ENCODE measurements around the gene ZFAND2A.
"Not testable (repeated sequence)": the region's sequence is repeated elsewhere in the genome, so short reads cannot be mapped to it uniquely, and the experiment has no call there.

Gene ZFAND2A

DNA sequence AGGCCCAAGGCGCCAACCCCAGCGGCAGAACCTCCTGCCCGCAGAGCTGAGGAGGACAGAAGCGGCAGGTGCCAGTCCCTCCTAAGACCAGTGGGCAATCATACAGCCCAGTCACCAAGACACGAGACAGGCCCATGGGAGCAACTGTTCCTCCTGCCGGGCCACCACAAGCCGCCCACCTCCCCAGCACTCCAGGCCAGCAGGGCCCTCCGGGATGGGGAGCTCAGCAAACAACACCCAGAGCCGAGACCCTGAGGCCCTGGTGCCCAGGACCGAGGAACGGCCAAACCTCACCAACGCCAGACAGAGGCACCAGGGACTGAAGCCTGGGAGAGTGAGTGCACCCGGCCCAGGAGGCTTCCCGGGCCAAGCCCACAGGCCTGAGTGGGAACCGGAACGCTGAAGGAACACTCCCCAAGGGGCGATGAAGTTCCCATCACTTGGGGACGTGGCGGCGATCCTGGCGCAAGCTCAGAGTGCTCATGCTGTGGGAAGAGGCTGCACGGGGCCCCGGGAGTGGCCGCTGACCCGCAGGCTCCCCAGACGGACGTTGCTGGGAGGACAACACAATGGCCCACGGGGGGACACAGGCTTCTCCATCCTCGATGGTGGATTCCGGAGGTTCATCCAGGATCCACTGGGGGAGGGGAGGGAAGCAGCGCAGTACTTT is 37.0 kb downstream of the ZFAND2A start:
- no peak for DNase-seq (ENCODE audit: low spot score)

DNA sequence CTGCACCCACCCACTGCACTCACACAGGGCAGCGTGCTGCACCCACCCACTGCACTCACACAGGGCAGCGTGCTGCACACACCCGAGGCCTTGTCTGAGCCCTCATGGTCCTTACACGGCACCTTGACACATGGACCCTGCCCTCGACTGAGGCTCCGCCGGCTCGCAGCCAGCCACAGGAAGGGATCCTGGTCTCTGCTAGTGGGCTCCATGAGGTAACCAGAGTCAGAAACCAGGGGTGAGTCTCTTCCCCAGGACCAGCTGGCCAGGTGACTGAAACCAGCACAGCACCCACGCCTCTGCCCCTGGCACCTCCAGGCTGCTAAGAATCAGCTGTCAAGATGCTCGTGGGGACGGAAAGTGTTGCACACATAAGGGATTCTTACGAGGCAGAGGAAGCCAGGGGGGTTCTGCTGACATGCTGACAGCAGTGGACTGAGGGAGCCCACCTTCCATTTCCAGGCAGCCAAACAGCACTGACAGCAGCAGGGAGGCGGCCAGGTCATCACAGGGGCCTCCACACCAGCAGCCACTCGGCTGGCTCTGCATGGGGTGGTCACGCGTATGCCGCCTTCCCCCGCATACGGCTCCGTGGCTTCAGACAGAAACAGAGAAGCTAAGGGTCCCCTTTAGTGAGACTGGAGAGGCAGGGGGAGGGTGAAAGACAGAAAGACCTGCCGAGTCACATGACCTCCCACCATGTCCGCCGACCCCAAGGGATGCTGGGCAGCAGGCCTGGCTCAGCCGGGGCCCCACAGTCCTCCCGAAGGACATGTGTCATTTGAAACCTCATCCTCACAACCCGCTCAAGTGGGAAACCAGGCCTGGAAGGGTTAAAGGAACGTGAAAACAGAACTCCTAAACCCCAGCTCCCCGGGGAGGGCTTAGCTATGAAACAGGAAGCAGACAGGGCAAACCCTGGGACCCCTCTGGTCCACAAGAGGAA is 37.8 kb downstream of the ZFAND2A start:
- DNase-seq (ENCODE audit: low spot score), result no peak

DNA sequence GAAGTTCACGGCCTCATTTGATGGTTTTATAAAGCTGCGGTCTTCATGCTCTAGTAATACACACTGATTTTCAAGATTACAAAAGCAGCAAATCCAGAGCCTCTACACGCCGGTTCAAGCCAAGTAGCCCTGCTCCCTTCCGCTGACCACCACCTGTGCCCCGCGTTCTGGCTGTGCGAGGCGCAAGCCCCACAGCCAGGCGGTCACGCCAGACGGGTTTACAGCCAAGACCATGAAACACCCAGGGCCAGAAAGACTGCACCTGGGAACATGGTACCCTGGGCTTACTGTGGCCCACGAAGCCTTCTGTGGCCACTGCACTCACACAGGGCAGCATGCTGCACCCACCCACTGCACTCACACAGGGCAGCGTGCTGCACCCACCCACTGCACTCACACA is 38.5 kb downstream of the ZFAND2A start:
- DNase-seq (ENCODE audit: low spot score), result no peak

GRCh38 chr7:1120791-1121190 is 39.2 kb downstream of the ZFAND2A start:
- DNase-seq (ENCODE audit: low spot score), result no peak

- DNase-seq (ENCODE audit: low spot score), result no peak
Measured at GRCh38 chr7:1119201-1119600, 40.8 kb downstream of the ZFAND2A start.

DNA sequence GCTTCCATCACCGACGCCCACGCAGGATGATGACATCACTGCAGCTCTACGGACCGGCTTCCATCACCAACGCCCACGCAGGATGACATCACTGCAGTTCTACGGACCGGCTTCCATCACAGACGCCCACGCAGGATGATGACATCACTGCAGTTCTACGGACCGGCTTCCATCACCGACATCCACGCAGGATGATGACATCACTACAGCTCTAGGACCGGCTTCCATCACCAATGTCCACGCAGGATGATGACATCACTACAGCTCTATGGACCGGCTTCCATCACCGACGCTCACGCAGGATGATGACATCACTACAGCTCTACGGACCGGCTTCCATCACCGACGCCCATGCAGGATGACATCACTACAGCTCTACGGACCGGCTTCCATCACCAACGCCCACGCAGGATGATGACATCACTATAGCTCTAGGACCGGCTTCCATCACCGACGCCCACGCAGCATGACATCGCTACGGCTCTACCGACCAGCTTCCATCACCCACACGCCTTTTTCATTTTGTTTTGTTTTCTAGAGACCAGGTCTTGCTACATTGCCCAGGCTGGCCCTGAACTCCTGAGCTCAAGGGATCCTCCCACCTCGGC is 42.6 kb downstream of the ZFAND2A start:
- DNase-seq (ENCODE audit: low spot score), result no peak

- not testable (repeated sequence) for DNase-seq (ENCODE audit: low spot score)
Measured at GRCh38 chr7:1116383-1117008, 43.5 kb downstream of the ZFAND2A start.

DNA sequence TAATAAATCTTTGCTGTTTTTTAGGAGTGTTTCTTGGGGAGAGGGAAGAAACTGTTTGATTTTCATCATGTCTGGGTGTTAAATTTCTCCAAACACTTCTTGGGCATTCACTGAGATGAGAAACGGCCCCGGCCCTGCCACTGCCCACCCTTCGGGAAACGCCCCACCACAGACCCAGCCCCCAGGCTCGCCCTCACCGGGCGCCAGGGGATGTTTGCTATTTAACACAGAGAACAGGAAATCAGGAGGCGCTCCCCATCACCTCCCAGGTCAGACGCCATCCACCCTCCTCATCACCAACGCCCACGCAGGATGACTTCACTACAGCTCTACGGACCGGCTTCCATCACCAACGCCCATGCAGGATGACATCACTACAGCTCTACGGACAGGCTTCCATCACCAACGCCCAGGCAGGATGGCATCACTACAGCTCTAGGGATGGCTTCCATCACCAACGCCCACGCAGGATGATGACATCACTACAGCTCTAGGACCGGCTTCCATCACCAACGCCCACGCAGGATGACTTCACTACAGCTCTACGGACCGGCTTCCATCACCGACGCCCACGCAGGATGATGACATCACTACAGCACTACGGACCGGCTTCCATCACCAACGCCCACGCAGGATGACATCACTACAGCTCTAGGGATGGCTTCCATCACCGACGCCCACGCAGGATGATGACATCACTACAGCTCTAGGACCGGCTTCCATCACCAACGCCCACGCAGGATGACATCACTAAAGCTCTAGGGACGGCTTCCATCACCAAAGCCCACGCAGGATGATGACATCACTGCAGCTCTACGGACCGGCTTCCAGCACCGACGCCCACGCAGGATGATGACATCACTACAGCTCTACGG is 44.6 kb downstream of the ZFAND2A start:
- not testable (repeated sequence) for DNase-seq (ENCODE audit: low spot score)

DNA sequence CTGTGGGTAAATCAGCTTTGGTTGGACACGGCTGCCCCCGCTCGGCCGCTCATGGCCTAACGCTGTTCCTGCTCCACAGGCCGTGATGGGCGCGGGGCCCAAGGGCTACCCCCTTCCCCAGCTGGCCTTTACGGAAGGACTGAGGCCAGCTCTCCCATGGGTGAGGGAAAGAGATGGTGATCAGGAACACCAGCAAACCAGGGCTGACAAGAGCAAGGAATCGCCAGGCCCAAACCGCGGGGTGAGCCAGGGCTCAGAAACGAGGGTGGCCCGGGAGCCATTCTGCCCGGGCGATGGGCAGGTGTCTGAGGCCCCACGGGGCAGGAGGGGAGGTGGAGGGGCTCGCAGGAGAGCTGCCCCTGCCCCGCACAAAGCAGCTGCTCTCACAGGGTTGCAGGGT is 45.5 kb downstream of the ZFAND2A start:
- DNase-seq (ENCODE audit: low spot score), result no peak

DNA sequence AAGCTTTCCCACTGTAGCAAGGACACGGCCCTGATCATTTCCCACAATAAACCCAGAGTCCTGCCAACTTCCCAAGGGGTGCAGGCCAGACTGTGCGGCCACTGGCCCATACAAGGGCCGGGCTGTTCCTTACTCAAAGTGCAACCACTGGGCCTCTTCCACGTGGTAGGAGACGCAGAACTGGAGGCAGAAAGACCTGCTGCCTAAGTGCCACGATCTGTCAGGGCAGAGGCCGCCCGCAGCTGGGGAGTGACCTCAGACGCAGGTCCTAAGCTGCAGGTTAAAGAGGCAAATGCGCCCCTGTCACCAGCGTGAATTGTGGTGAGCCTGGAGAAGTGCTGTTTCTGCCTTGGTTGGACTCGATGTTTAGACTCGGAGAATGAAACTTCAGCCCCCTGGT is 45.9 kb downstream of the ZFAND2A start:
- no peak for DNase-seq (ENCODE audit: low spot score)

- DNase-seq (ENCODE audit: low spot score), result no peak
Measured at GRCh38 chr7:1113548-1113885, 46.5 kb downstream of the ZFAND2A start.

GRCh38 chr7:1112625-1113547 is 47.1 kb downstream of the ZFAND2A start:
- no peak for DNase-seq (ENCODE audit: low spot score)

DNA sequence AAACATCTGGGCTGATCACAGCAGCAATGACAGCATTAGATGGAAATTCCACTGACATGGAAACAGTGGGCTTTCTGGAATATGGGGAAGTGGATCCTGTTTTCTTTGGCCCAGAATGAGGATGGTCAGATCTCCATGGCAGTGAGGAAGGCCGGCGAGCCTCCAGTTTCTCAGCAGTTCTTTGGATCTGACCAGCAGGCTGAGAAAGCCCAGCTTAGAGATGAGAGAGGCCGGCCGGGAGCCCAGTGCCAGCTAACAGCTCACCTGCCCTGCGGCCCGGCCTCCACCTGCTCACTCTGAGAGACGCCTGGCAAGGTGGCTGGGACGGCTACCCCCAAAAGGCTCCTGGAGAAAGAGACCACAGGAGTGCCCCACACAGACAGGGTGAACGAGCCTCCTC is 47.9 kb downstream of the ZFAND2A start:
- no peak for DNase-seq (ENCODE audit: low spot score)

GRCh38 chr7:1111156-1111555 is 48.8 kb downstream of the ZFAND2A start:
- DNase-seq (ENCODE audit: low spot score), result no peak

GRCh38 chr7:1110358-1110757 is 49.6 kb downstream of the ZFAND2A start:
- no peak for DNase-seq (ENCODE audit: low spot score)

DNA sequence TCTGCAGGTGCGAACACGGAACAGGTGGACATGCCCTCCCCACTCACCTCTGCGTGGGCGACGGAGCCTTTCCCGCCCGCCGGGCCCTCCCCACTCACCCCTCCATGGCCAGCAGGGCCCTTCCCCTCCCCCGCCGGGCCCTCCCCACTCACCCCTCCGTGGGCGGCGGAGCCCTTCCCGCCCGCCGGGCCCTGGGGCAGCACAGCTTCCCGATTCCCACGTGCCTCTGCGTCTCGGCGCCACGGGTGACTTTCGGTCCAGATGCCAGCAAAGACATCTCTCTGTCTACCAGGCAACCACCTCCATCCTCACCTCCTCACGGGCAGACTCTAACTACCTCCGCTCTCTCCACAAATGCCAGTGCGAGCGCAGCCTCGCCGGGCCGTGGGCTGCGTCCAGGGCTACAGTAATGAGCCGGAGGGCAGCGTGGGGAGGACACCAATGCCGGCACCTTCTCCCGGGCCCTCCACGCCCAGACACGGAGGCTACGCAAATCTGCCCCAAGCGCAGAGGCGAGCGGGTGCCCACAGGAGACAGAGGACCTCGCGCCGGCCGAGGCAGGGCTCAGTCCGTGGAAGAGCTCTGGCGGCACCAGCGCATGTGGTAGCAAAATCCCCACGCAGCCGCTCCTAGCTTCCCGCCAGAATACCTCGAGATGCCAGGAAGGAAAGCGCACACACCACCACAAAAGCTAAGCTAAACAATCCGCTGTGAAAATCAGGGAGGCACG is 50.2 kb downstream of the ZFAND2A start:
- DNase-seq (ENCODE audit: low spot score), result no peak

DNA sequence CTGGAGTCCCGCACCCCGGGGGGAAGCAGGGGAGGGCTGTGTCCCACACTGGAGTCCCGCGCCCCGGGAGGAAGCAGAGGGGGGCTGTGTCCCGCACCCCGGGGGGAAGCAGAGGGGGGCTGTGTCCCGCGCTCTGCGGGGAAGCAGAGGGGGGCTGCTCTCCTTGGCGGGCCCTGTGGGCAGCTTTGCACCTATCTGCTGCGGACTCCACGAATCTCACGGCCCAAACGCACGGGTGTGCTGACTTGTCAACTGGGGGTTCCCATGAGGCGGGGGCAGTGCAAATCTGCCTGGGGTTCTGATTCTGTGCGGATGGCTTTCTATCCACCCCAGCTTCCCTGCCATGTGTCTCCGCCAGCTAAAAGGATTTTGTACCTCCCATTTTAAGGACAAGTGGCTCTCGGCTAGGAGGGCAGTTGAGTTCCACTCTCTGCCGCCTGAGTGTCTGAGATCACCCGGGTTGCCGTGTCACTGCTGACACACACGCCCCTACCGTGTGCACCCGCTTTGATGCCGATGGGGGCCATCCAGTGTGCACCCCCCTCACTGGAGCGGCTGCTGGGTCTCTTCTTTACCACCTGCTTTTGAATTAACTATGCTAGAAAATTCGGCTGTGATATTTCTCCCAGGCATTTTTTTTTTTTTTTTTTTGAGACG is 51.6 kb downstream of the ZFAND2A start:
- no peak for DNase-seq (ENCODE audit: low spot score)

DNA sequence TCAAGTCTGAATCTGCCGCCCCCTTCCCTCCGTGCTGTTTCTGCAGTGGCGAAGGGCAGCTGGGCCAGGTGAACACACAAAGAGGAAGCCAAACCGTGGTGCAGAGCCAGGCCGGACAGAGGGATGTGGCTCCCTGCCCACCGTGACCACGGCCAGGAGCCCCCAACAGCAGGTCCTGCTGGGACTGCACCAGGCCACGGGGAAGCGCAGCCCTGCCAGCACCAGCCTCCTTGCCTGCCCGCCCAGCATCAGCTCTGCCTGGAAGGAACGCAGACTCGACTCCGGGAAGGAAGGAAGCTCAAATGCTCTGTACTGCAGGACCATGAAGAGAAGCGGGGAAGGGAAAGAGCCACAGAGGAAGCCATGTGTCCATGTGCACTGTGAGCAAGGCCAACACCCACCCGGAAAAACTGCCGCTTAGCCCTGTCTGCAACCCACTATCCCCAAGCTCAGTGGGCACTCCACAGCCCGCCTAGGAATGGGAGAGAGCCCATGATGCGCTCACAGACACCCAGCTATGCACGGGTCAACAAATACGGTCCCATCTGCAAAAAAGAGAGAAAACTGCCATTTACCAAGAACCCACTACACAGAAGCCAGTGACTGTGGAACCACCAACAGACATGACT is 53.1 kb downstream of the ZFAND2A start:
- no peak for DNase-seq (ENCODE audit: low spot score)

All from LoVo (cell line).